WTC11 (cell line): Measurements from ENCODE around the gene CD84. TPM values are rescaled to one million over a fixed set of nuclear protein-coding genes. Genes with fewer than 3 reads are reported as not detected.
A peak's percentile ranks its signal among the peaks of the same experiment; 100 is the strongest.

ENCODE experiments used
- ATAC-seq: fragments of 200-7000 bp; cut with Tn5 transposase; 2 replicates; pipeline ENCODE4 v1.10.0; 2021; ENCODE audit warnings: mild to moderate bottlenecking, moderate library complexity
- CTCF ChIA-PET: fragments of 300-600 bp; sonication (Branson Sonifier 250); formaldehyde crosslinking; loops from one replicate; lab custom pipeline; 2021; ENCODE audit warnings: antibody characterized with exemption; lab: Charles Lee
- POLR2A ChIA-PET: fragments of 350-600 bp; sonication (Branson Sonifier 250); formaldehyde crosslinking; loops from one replicate; lab custom pipeline; 2021; ENCODE audit warnings: antibody characterized with exemption; lab: Charles Lee
- DNase-seq: peaks from one replicate; pipeline ENCODE4 v3.0.0; 2021; ENCODE audit warnings: low spot score
- H3K27ac Mint-ChIP-seq: 2 replicates; pipeline ENCODE4 v1.8.0; 2021; ENCODE audit warnings: mixed read lengths
- H3K27me3 Mint-ChIP-seq: 2 replicates; pipeline ENCODE4 v1.8.0; 2021; ENCODE audit warnings: low read depth, mild to moderate bottlenecking, moderate library complexity, mixed read lengths
- H3K36me3 Mint-ChIP-seq: 2 replicates; pipeline ENCODE4 v1.8.0; 2021; ENCODE audit warnings: mixed read lengths
- H3K4me1 Mint-ChIP-seq: 2 replicates; pipeline ENCODE4 v1.8.0; 2022; ENCODE audit warnings: mixed read lengths
- H3K4me3 Mint-ChIP-seq: 2 replicates; pipeline ENCODE4 v1.8.0; 2021; ENCODE audit warnings: mild to moderate bottlenecking, moderate library complexity, mixed read lengths
- H3K9me3 Mint-ChIP-seq: 2 replicates; pipeline ENCODE4 v1.8.0; 2021; ENCODE audit warnings: mixed read lengths
- ARID4B ChIP-seq: sonication (generic); formaldehyde crosslinking; IDR thresholded peaks from 2 replicates; pipeline ENCODE4 v1.8.0; 2023; ENCODE audit warnings: missing genetic modification reagents, mild to moderate bottlenecking, borderline replicate concordance
- ATF3 ChIP-seq: sonication (generic); formaldehyde crosslinking; conservative IDR thresholded peaks from 2 replicates; pipeline ENCODE4 v1.8.1; 2022; ENCODE audit warnings: mild to moderate bottlenecking, missing genetic modification reagents
- ATF6 ChIP-seq: sonication (generic); formaldehyde crosslinking; IDR thresholded peaks from 2 replicates; pipeline ENCODE4 v1.8.1; 2023; ENCODE audit warnings: mild to moderate bottlenecking, missing genetic modification reagents
- E2F1 ChIP-seq: sonication (generic); formaldehyde crosslinking; IDR thresholded peaks from 2 replicates; pipeline ENCODE4 v1.8.0; 2022; ENCODE audit warnings: mild to moderate bottlenecking, missing genetic modification reagents
- EMX1 ChIP-seq: fragments of 250-450 bp; sonication (Bioruptor Pico); IDR thresholded peaks from 2 replicates; pipeline ENCODE4 v1.8.0; 2021; ENCODE audit warnings: mild to moderate bottlenecking
- ERG ChIP-seq: fragments of 250-450 bp; sonication (Bioruptor Pico); IDR thresholded peaks from 2 replicates; pipeline ENCODE4 v1.8.0; 2021; ENCODE audit warnings: mild to moderate bottlenecking
- MAX ChIP-seq: sonication (generic); formaldehyde crosslinking; IDR thresholded peaks from 2 replicates; pipeline ENCODE4 v1.8.0; 2022; ENCODE audit warnings: mild to moderate bottlenecking, missing genetic modification reagents
- PRDM15 ChIP-seq: sonication (generic); formaldehyde crosslinking; IDR thresholded peaks from 2 replicates; pipeline ENCODE4 v1.8.0; 2022; ENCODE audit warnings: missing genetic modification reagents
- PRRX2 ChIP-seq: fragments of 250-450 bp; sonication (Bioruptor Pico); IDR thresholded peaks from 2 replicates; pipeline ENCODE4 v1.8.0; 2021; ENCODE audit warnings: mild to moderate bottlenecking
- TEAD4 ChIP-seq: sonication (generic); formaldehyde crosslinking; IDR thresholded peaks from 2 replicates; pipeline ENCODE4 v1.8.0; 2022; ENCODE audit warnings: mild to moderate bottlenecking, missing genetic modification reagents
- USF2 ChIP-seq: sonication (generic); formaldehyde crosslinking; IDR thresholded peaks from 2 replicates; pipeline ENCODE4 v1.8.1; 2023; ENCODE audit warnings: mild to moderate bottlenecking, missing genetic modification reagents, moderate library complexity
- ZMAT4 ChIP-seq: fragments of 250-450 bp; sonication (Bioruptor Pico); IDR thresholded peaks from 2 replicates; pipeline ENCODE4 v1.9.0; 2021; ENCODE audit warnings: mild to moderate bottlenecking
- ZNF121 ChIP-seq: sonication (generic); formaldehyde crosslinking; IDR thresholded peaks from 2 replicates; pipeline ENCODE4 v1.8.0; 2023; ENCODE audit warnings: missing genetic modification reagents
- ZNF232 ChIP-seq: sonication (generic); formaldehyde crosslinking; IDR thresholded peaks from 2 replicates; pipeline ENCODE4 v1.8.0; 2022; ENCODE audit warnings: mild to moderate bottlenecking, missing genetic modification reagents
- total RNA-seq: library from RNA; stranded (reverse); gene quantifications from 3 replicates; pipeline ENCODE4 v1.2.3, GENCODE V29; 2021

Gene CD84
- total RNA-seq, 1 experiment from 2014 or later: 0.17 TPM

GRCh38 chr1:160605205-160605604 lies 25.9 kb upstream of the CD84 start:
- no peak for DNase-seq
- ATAC-seq: no peak; the same call in 1 of the 2 replicates
- Mint-ChIP-seq H3K9me3 (peaks cover 51% of the 10 kb centered on the region), H3K27ac (no peak overlapping the region), H3K4me3 (no peak overlapping the region), H3K27me3 (no peaks in the 10 kb centered on the region; the same call in none of the 2 replicates), H3K4me1 (peaks cover 41% of the 10 kb centered on the region), H3K36me3 (peaks cover 32% of the 10 kb centered on the region)
- CTCF ChIA-PET: interaction anchor here (0.6 to 5.9 kb wide), 13 partner anchors 16 to 368 kb away, joined by 3 to 53 read pairs (median 3); partner anchors contain the start of gene DCAF8
- POLR2A ChIA-PET: no interaction called here
- no peak for TF ChIP-seq USF2 (CRISPR knock-in tag)
- TF ChIP-seq ATF6 (CRISPR knock-in tag): no peak

GRCh38 chr1:160597705-160598104 lies 18.4 kb upstream of the CD84 start:
- peaks cover 6% of the 10 kb centered on the region for H3K4me1 Mint-ChIP-seq
- POLR2A ChIA-PET: interaction anchor here (0.8 kb wide), 1 partner anchor 74 kb away, joined by 10 read pairs; no protein-coding TSS in a partner anchor
- TF ChIP-seq USF2 (CRISPR knock-in tag) (no peak), ZNF232 (CRISPR knock-in tag) (no peak), MAX (no peak), PRRX2 (CRISPR knock-in tag) (no peak), TEAD4 (CRISPR knock-in tag) (no peak), E2F1 (CRISPR knock-in tag) (no peak), PRDM15 (CRISPR knock-in tag) (no peak), EMX1 (no peak), ERG (CRISPR knock-in tag) (no peak)
- TF ChIP-seq, all 79 proteins: peak for 0
- CTCF ChIA-PET: interaction anchor here (0.5 to 1.1 kb wide), 7 partner anchors 9 to 475 kb away, joined by 3 to 5 read pairs (median 4); no protein-coding TSS in a partner anchor
- H3K27me3 Mint-ChIP-seq: no peaks in the 10 kb centered on the region; the same call in none of the 2 replicates
- DNase-seq (no peak), ATAC-seq (peak; percentile 63; the same call in 1 of the 2 replicates)
- no peak overlapping the region for H3K27ac Mint-ChIP-seq
- peaks cover 39% of the 10 kb centered on the region for H3K36me3 Mint-ChIP-seq
- H3K4me3 Mint-ChIP-seq: no peak overlapping the region
- H3K9me3 Mint-ChIP-seq: peaks cover 61% of the 10 kb centered on the region

- CTCF ChIA-PET: interaction anchor here (0.7 to 1.0 kb wide), 3 partner anchors 22 to 61 kb away, joined by 3 to 4 read pairs (median 3); no protein-coding TSS in a partner anchor
- peaks cover 34% of the 10 kb centered on the region for H3K36me3 Mint-ChIP-seq
- TF ChIP-seq ARID4B (CRISPR knock-in tag) (no peak), ZNF121 (CRISPR knock-in tag) (no peak), ZMAT4 (no peak), ATF3 (no peak)
These were observed 17.8 kb upstream of the CD84 start for GRCh38 chr1:160597051-160597450.

More at GRCh38 chr1:160597051-160597450, 17.8 kb upstream of the CD84 start:
- POLR2A ChIA-PET: interaction anchor here (0.8 kb wide), 1 partner anchor 75 kb away, joined by 10 read pairs; no protein-coding TSS in a partner anchor
- no peaks in the 10 kb centered on the region; the same call in none of the 2 replicates for H3K27me3 Mint-ChIP-seq
- H3K9me3 Mint-ChIP-seq: peaks cover 56% of the 10 kb centered on the region
- H3K27ac Mint-ChIP-seq: no peak overlapping the region
- no peak for DNase-seq
- peaks cover 6% of the 10 kb centered on the region for H3K4me1 Mint-ChIP-seq
- no peak for ATAC-seq
- no peak overlapping the region for H3K4me3 Mint-ChIP-seq
